HL-60 (cell line): Measurements from ENCODE around the gene GPLD1.

Source experiments
- DNase-seq, 2 experiments: peaks; one replicate each; pipeline ENCODE4 v3.0.0-alpha.2; 2010 to 2020; ENCODE audit warnings: low read depth in 1 of 2, low spot score in 1 of 2
- H3K27ac ChIP-seq: fragments of 250-450 bp; sonication (Bioruptor Pico); replicated peaks from 2 replicates; pipeline ENCODE4 v1.5.1; 2020; ENCODE audit warnings: mild to moderate bottlenecking, moderate library complexity
- H3K27me3 ChIP-seq: fragments of 250-450 bp; sonication (Bioruptor Pico); 2 replicates; pipeline ENCODE4 v1.5.1; 2021; ENCODE audit warnings: mild to moderate bottlenecking, moderate library complexity; ENCODE audit not compliant: insufficient read depth, poor library complexity, severe bottlenecking
- H3K4me3 ChIP-seq: replicated peaks from 2 replicates; pipeline ENCODE4 v1.5.1; 2011; ENCODE audit warnings: mild to moderate bottlenecking, control low read depth, low read length; ENCODE audit not compliant: insufficient read depth
- CTCF ChIP-seq: IDR thresholded peaks from one replicate; pipeline ENCODE4 v1.5.1; 2011; ENCODE audit warnings: low read length, control low read depth, inconsistent platforms; ENCODE audit not compliant: insufficient read depth
- GABPA ChIP-seq: IDR thresholded peaks from 2 replicates; pipeline ENCODE4 v1.6.1; 2012; ENCODE audit warnings: low read depth
- POLR2AphosphoS5 ChIP-seq: IDR thresholded peaks from 2 replicates; pipeline ENCODE4 v1.6.1; 2012; ENCODE audit warnings: low read depth
- REST ChIP-seq: IDR thresholded peaks from 2 replicates; pipeline ENCODE4 v1.6.1; 2012; ENCODE audit warnings: low read depth; ENCODE audit not compliant: insufficient replicate concordance
- SPI1 ChIP-seq: IDR thresholded peaks from 2 replicates; pipeline ENCODE4 v1.6.1; 2012; ENCODE audit warnings: low read depth, mild to moderate bottlenecking, borderline replicate concordance

Gene GPLD1

GRCh38 chr6:24453921-24454320 is 35.5 kb downstream of the GPLD1 start:
- no peak overlapping the region for H3K27ac ChIP-seq
- no peak overlapping the region for H3K4me3 ChIP-seq
- DNase-seq, result no peak
- no peaks in the 10 kb centered on the region for H3K27me3 ChIP-seq
- no peak for TF ChIP-seq GABPA
- no peak for TF ChIP-seq CTCF
- no peak for TF ChIP-seq SPI1
- no peak for TF ChIP-seq REST
- TF ChIP-seq POLR2AphosphoS5, result no peak

- no peak for TF ChIP-seq REST
- no peak for TF ChIP-seq SPI1
- no peak for TF ChIP-seq CTCF
- TF ChIP-seq POLR2AphosphoS5, result no peak
- TF ChIP-seq GABPA, result no peak
- Histone ChIP-seq H3K27me3 (no peaks in the 10 kb centered on the region), H3K4me3 (no peak overlapping the region), H3K27ac (no peak overlapping the region)
- no peak for DNase-seq
Measured at GRCh38 chr6:24451581-24452388, 37.6 kb downstream of the GPLD1 start.

- TF ChIP-seq POLR2AphosphoS5, result no peak
- no peak for TF ChIP-seq REST
- TF ChIP-seq GABPA, result no peak
- no peak for TF ChIP-seq SPI1
- no peak for TF ChIP-seq CTCF
- H3K4me3 ChIP-seq, result no peak overlapping the region
- DNase-seq, result no peak
- no peak overlapping the region for H3K27ac ChIP-seq
- no peaks in the 10 kb centered on the region for H3K27me3 ChIP-seq
Measured at GRCh38 chr6:24448828-24449525, 40.4 kb downstream of the GPLD1 start.
